Uterus (tissue), 4 donors: Measurements from ENCODE around the gene AKT3. TPM values are rescaled to one million over a fixed set of nuclear protein-coding genes. Genes with fewer than 3 reads are reported as not detected.

ENCODE experiments used
- DNase-seq, 2 donors: peaks; one replicate each; pipeline ENCODE4 v3.0.0-alpha.2; 2019 to 2020
- H3K27ac ChIP-seq, 2 donors: fragments of 200-600 bp; sonication (generic); 1 replicate in 1 of 2; 2 replicates in 1 of 2; pipeline ENCODE4 v1.5.1; 2016 to 2018
- H3K27me3 ChIP-seq, 2 donors: fragments of 200-600 bp; sonication (generic); one replicate each; pipeline ENCODE4 v1.5.1; 2018 to 2019; ENCODE audit warnings: control low read depth in 1 of 2
- H3K36me3 ChIP-seq, 2 donors: fragments of 200-600 bp; sonication (generic); one replicate each; pipeline ENCODE4 v1.5.1; 2019; ENCODE audit warnings: control low read depth in 1 of 2
- H3K4me1 ChIP-seq, 2 donors: fragments of 200-600 bp; sonication (generic); one replicate each; pipeline ENCODE4 v1.5.1; 2018 to 2019; ENCODE audit warnings: control low read depth in 1 of 2
- H3K4me3 ChIP-seq, 2 donors: fragments of 200-600 bp; sonication (generic); 1 replicate in 1 of 2; 2 replicates in 1 of 2; pipeline ENCODE4 v1.5.1; 2018 to 2019; ENCODE audit warnings: mild to moderate bottlenecking in 1 of 2
- H3K9me3 ChIP-seq, 2 donors: fragments of 200-600 bp; sonication (generic); one replicate each; pipeline ENCODE4 v1.5.1; 2019; ENCODE audit warnings: control low read depth in 1 of 2
- POLR2A ChIP-seq, 2 donors: fragments of 450-650 bp; IDR thresholded peaks; one replicate each; pipeline ENCODE4 v1.6.1; 2016; ENCODE audit warnings: antibody characterized with exemption in 2 of 2, mild to moderate bottlenecking in 1 of 2, moderate library complexity in 1 of 2
- intact Hi-C: fragments of 100-400 bp; cut with DNase I; formaldehyde crosslinking; loops from one replicate; pipeline ENCODE4 v1.15.1; 2023; ENCODE audit warnings: low total_unique reads
- total RNA-seq, 4 donors: library from RNA; depleted of rRNA in 3 of 4; stranded (reverse); fragments of >200 nt in 3 of 4; gene quantifications; one replicate each; pipeline versions ENCODE4 v1.1.0 to v1.2.4, GENCODE V29; 2014 to 2023
- TF ChIP-seq, protein P1 (sequence below), 4 experiments: fragments of 200-600 bp in 2 of 4; fragments of 450-650 bp in 2 of 4; sonication (generic) in 2 of 4; IDR thresholded peaks; one replicate each; pipeline ENCODE4 v1.5.1; 2016 to 2019; ENCODE audit warnings: antibody characterized with exemption in 4 of 4, mild to moderate bottlenecking in 2 of 4, moderate library complexity in 1 of 4
- donor health status: DM: yes; HTN: yes; CAD: no.

The AKT3 gene
- total RNA-seq, 4 donors from 2014 or later, result 39.2 to 227 (median 97.6) TPM

DNA sequence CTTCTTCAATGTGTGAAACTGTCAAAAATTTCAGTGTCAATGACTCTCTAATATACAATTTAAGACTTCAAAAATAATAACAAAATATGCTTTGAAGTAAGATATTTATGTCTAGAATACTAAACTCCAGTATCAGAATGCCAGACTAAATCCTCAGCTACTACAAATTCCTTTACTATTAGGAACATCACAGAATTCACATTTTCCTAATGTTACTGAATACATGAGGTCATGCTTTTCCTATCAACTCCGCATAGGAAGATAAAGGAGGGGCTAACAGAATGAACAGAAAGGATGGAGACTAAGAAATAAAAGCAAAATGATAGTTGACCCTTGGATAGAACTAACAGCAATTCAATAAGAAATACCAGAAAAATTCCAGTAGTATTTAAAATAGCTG is 301.5 kb downstream of the AKT3 start:
- H3K9me3 ChIP-seq, result no peaks in the 10 kb centered on the region
- no peak overlapping the region for H3K27ac ChIP-seq
- H3K4me3 ChIP-seq, result no peak overlapping the region
- TF ChIP-seq, protein P1, sequence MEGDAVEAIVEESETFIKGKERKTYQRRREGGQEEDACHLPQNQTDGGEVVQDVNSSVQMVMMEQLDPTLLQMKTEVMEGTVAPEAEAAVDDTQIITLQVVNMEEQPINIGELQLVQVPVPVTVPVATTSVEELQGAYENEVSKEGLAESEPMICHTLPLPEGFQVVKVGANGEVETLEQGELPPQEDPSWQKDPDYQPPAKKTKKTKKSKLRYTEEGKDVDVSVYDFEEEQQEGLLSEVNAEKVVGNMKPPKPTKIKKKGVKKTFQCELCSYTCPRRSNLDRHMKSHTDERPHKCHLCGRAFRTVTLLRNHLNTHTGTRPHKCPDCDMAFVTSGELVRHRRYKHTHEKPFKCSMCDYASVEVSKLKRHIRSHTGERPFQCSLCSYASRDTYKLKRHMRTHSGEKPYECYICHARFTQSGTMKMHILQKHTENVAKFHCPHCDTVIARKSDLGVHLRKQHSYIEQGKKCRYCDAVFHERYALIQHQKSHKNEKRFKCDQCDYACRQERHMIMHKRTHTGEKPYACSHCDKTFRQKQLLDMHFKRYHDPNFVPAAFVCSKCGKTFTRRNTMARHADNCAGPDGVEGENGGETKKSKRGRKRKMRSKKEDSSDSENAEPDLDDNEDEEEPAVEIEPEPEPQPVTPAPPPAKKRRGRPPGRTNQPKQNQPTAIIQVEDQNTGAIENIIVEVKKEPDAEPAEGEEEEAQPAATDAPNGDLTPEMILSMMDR (IDR thresholded peaks at IDR 0.05), result no peak
- TF ChIP-seq POLR2A (IDR thresholded peaks at IDR 0.05), result no peak
- intact Hi-C loops, result no loop called here
- H3K4me1 ChIP-seq, result no peaks in the 10 kb centered on the region
- H3K36me3 ChIP-seq, result no peaks in the 10 kb centered on the region
- no peak for DNase-seq
- no peaks in the 10 kb centered on the region for H3K27me3 ChIP-seq

DNA sequence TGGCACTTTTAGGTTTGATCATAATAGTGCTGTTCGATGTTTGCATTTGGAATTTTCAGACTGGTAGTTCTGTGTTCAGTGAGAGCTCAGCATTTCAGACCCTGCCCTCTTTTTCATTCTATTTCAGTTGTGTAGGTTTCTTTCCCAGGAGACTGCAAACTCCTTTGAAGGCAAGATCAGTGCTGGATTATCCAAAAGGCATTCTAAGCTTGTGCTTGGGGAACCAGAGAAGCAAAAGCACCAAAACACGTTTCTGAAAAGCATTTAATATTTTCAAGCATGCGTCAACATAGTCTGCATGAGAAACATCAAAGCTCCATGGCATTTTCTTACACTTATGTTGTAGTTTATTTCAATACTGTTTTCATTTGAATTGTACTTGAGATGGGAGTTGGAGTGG is 302.2 kb downstream of the AKT3 start:
- Histone ChIP-seq H3K27ac (no peak overlapping the region), H3K27me3 (no peaks in the 10 kb centered on the region), H3K4me3 (no peak overlapping the region), H3K4me1 (no peaks in the 10 kb centered on the region), H3K36me3 (no peaks in the 10 kb centered on the region), H3K9me3 (no peaks in the 10 kb centered on the region)
- intact Hi-C loops, result no loop called here
- no peak for DNase-seq
- TF ChIP-seq POLR2A (IDR thresholded peaks at IDR 0.05), result no peak
- TF ChIP-seq, protein P1 (IDR thresholded peaks at IDR 0.05), result no peak

DNA sequence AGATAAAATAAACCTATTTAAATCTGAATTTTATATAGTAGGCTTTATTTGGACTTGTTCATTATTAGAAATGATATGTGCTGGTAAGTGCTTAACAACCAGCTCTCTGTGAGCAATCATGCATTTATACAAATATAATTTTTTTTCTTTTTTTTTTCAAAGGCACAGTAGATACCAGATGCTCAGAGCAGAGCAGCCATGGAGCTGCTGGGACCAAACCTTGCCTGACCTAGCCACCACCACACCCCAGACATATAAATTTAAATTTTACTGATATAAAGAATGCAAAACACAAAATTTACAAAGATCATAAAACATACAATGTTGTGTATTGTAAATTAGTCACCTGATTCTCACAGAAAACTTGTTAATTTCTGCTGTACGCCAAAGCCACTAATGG is 303.6 kb downstream of the AKT3 start:
- H3K4me3 ChIP-seq, result no peak overlapping the region
- TF ChIP-seq, protein P1 (IDR thresholded peaks at IDR 0.05), result no peak
- no peak for TF ChIP-seq POLR2A (IDR thresholded peaks at IDR 0.05)
- no peak for DNase-seq
- intact Hi-C loops, result no loop called here
- no peaks in the 10 kb centered on the region for H3K9me3 ChIP-seq
- no peaks in the 10 kb centered on the region for H3K4me1 ChIP-seq
- H3K36me3 ChIP-seq, result no peaks in the 10 kb centered on the region
- no peak overlapping the region for H3K27ac ChIP-seq
- H3K27me3 ChIP-seq, result no peaks in the 10 kb centered on the region

DNA sequence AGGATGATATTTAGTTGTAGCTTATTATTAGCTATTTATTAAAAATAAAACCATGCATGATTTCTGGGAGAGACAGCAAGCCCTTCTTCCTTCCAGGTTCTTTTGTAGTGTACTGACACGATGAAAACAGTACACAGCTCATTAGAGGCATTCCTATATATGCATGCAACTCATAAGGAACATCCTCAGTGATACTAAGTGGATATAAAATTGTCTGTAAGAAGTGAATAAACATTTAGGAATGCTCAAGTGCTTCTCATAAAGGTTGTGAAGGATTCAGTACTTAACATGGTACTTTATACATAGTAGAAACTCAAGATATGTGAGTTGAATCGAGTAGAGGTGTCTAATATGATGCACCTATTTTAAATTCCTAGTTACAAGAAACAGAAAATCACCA is 306.5 kb downstream of the AKT3 start:
- no peak for DNase-seq
- H3K36me3 ChIP-seq, result no peaks in the 10 kb centered on the region
- intact Hi-C loops, result no loop called here
- H3K27me3 ChIP-seq, result no peaks in the 10 kb centered on the region
- TF ChIP-seq, protein P1 (IDR thresholded peaks at IDR 0.05), result no peak
- no peak for TF ChIP-seq POLR2A (IDR thresholded peaks at IDR 0.05)
- no peak overlapping the region for H3K4me3 ChIP-seq
- no peaks in the 10 kb centered on the region for H3K9me3 ChIP-seq
- no peak overlapping the region for H3K27ac ChIP-seq
- H3K4me1 ChIP-seq, result no peaks in the 10 kb centered on the region

DNA sequence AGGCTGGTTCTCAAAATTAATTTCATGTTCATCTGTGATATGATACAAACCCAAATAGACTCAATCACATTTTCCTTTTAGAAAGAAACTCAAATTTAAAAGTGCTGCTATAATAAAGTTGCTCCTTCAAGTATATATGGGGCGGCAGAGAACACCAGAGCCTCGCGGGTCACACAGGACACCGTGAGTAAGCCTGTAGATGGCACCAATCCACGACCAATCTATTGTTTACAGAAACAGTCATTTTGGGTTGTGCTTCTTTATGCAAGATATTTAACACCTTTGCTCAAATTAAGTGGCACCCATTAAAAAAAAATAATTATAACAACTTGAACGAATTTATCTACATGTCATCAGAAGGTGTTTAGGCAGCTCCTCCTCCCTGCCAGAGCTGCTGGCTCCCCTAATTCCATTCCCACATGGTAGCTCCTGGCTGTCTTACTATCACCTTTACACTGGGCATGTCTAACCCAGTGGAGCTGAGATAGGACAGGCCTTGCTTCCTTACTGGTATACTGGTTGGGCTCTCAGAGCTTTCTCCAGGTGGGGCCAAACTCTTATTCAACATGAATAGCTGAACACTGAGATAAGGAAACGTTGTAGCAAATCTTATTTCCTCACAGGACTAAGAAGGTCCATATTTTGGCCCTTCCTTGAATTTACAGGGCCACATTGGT is 307.2 kb downstream of the AKT3 start:
- Histone ChIP-seq H3K27me3 (no peaks in the 10 kb centered on the region), H3K4me1 (no peaks in the 10 kb centered on the region), H3K36me3 (no peaks in the 10 kb centered on the region), H3K27ac (no peak overlapping the region), H3K9me3 (no peaks in the 10 kb centered on the region), H3K4me3 (no peak overlapping the region)
- intact Hi-C loops, result no loop called here
- DNase-seq, result no peak
- TF ChIP-seq POLR2A (IDR thresholded peaks at IDR 0.05), result no peak
- TF ChIP-seq, protein P1 (IDR thresholded peaks at IDR 0.05), result no peak
